ENCODE results near the gene KLHL22.
"Not testable (repeated sequence)": the region's sequence is repeated elsewhere in the genome, so short reads cannot be mapped to it uniquely, and the experiment has no call there.

KLHL22 gene

DNA sequence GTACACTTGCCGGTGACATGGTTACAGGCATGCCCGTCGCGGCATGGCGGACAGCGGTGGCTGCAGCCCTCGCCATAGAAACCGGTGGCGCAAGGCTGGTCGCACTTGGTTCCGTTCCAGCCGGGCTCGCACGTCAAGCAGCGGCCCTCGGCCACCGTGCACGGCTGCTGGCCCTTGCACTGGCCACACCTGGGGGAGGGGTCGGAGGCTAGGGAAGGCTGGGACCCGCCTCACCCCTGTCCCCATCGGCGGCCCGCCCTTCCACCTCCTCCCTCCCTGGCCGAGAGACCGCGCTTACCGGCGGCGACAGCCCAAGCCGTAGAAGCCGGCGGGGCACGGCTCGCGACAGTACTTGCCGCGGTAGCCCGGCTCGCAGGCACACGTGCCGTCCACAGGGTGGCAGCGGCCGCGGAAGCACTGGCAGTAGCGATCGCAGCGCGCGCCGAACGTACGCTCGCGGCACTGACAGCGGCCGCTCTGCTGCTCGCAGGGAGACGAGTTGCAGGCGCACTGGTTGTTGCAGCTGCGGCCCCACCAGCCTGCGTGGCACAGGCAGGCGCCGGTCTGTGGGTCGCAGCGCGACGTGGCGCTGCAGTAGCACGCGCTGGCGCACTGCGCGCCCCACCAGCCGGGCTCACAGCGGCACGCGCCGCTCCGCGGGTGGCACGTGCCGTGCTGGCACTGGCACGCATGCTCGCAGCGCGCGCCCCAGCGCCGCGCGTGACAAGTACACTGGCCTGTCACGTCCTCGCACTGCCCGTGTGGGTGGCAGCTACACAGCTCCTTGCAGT is 64.7 kb downstream of the KLHL22 start:
- DNase-seq: no peak

- no peak for DNase-seq
Measured at GRCh38 chr22:20430101-20430719, 65.4 kb downstream of the KLHL22 start.

GRCh38 chr22:20429254-20430100 is 66.1 kb downstream of the KLHL22 start:
- DNase-seq: no peak

DNA sequence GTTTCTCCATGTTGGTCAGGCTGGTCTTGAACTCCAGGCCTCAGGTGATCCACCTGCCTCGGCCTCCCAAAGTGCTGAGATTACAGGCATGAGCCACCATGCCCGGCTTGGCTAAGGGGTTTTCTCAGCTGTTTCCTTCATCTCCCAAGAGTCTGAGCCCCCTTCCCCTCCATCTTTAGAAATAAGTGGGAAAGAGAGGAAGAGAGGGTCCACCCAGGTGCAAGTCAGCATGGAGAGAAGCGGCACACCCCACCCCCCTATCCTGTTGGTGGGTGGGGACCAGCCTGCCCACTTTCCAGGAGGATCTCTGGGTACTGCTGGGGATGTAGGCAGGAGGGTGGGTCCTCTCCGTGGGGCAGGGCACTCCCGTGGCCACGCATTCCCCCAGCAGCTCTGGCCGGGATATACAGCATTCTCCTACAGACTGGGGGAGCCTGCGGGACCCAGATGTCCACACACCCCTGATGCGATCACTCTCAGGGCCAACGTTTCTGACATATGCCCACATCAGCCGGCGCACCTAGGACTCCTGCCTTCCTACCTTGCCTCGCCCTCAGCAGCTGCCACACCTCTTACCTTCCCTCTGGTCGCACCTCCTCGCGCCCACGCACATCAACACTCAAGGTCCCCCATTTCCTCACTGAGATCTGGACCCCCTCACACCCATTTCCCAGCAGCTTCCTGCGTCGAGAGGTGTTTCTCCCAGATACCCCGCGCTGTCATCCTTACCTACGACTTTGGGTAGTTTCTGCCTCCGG is 66.9 kb downstream of the KLHL22 start:
- no peak for DNase-seq

DNA sequence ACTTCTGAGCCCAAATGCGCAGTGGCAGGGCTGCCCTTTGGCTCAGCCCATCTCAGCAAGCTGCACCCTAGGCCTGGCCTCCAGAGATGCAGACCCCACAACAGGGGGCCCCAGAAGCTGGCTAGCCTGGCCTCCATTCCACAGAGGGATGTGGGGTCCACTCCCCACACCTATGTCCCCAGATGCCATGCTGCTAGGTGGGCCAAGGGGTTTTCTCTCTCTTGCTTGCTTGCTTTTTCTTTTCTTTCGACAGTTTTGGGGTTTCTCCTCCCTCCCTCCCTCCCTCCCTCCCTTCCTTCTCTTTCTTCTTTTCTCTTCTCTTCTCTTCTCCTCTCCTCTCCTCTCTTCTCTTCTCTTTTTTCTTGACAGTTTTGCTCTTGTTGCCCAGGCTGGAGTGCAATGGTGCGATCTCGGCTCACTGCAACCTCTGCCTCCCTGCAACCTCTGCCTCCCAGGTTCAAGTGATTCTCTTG is 67.6 kb downstream of the KLHL22 start:
- no peak for DNase-seq

- no peak for DNase-seq
Measured at GRCh38 chr22:20427104-20427944, 68.3 kb downstream of the KLHL22 start.

DNA sequence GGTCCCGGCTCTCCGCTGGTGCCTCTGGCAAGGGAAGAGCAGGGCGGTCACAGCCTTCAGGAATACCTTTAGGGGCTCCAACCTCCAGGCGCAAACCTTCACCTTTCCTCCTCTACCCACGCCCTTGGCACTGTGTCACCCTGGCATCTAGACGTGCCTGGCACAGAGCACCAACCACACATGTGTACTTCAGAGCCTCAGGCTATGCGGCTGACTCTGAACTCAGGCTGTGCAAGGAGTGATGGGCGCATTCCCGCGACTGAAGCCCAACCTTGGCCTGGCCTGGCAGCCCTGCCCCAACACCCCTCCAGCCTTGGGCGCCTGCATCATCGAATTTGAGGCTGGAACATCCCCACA is 69.4 kb downstream of the KLHL22 start:
- no peak for DNase-seq

DNA sequence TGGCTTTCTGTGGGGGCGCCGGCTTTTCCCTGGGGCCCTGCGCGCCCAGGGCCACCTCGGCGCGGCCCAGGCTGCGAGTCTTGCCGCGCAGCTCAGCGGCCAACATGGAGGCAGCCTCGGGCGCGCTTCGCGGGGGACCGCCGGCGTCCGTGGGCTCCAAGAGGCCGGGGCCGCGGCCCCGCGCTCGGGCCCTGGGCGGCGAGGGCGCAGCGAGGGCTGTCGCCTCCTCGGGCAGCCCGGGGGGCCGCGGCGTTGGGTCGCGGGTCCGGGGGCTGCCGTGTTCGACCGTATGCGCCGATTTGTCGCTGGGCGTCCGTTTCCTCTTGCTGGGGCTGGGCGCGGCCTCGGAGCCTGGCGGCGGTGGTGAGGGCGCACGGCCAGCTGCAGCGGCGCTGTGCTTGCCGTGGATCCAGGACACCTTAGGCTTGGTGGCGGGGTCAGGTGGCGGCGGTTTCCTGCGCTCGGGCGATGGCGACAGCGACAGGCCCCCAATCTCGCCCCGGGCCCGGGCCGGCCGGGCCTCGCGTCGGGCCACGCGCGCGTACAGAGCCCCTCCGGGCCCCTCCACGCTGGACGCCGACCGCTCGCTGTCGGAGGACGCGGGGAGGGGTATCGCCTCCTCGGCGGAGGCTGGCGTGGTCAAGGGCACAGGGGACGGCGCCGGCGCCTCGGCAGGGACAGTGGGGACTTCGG is 69.9 kb downstream of the KLHL22 start:
- DNase-seq: no peak

GRCh38 chr22:20424932-20425565 is 70.5 kb downstream of the KLHL22 start:
- DNase-seq: no peak

DNA sequence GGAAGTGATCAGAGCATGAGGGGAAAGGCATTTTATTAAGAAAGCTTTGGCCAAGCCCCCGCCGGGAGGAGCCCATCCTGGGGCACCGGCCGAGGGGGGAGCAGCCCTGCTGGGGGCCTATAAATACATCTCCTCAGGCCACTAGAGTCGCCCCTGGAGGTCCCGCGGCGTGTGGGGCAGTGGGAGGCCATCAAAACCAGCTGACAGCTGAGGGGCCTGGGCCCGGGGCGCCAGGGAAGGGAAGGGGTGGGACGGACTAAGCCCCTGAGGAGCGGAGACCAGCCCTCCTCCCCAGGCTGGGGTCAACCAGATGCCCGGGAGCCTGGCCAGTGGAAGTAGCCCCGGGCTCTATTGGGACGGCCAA is 71.0 kb downstream of the KLHL22 start:
- DNase-seq: no peak

GRCh38 chr22:20423906-20424551 is 71.6 kb downstream of the KLHL22 start:
- DNase-seq: no peak

GRCh38 chr22:20423008-20423905 is 72.3 kb downstream of the KLHL22 start:
- DNase-seq: no peak

DNA sequence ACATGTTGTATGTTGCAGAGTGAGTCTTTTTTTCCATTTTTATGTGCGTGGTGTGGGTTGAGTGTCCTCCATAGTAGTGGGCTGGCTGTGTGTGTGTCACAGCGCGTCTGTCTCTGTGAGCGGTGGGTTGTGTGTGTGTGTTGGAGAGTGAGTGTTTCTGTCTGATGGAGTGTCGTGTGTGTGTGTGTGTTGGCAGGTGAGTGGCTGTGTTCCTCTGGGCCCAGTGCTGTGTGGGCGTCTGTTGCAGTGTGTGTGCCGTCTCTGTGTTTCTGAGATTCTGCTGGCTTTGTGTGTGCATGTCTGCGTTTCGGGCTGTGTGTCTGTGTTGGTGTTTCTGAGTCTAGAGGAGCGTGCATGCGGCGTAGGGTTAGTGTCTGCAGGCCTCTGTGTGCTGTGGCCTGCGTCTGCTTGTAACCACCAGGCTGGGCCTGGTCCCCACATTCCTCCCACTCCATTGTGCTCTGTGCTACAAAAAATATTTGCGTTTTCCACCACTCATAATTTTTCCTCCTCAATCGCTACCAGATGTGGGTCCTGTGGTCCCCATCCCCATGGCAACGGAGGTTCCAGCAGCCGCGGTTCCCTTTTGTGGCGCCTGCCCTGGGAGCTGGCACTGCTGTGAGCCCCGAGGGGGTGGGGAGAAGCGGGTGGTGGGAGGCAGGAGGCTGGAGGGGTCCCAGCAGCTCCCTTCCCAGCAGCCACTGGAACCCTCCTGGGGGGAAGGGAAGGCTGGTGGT is 73.2 kb downstream of the KLHL22 start:
- DNase-seq: no peak

DNA sequence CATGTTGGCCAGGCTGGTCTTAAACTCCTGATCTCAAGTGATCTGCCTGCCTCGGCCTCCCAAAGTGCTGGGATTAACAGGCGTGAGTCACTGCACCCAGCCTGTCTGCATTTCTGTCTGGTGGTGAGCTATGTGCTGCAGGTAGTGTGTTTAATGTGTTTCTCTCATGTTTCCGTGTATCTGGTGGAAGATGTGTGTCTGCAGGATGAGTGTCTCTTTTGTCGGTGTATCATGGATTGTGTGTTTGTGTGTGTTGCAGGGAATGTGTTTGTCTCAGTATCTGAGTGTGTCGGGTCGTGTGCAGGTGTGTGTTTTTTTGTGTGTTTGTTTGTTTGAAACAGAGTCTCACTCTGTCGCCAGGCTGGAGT is 74.1 kb downstream of the KLHL22 start:
- DNase-seq: no peak

GRCh38 chr22:20420157-20420842 is 75.3 kb downstream of the KLHL22 start:
- DNase-seq: no peak

DNA sequence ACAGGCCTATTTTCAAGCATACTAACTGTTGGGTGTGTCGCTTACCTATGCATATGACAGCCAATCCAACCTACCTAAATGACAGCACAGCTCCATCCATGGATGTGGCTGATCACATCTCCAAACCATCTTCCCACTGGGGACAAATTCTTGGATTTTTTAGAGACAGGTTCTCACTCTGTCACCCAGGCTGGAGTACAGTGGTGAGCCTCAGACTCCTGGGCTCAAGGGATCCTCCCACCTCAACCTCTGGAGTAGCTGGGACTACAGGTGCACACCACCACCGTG is 76.0 kb downstream of the KLHL22 start:
- DNase-seq: no peak

DNA sequence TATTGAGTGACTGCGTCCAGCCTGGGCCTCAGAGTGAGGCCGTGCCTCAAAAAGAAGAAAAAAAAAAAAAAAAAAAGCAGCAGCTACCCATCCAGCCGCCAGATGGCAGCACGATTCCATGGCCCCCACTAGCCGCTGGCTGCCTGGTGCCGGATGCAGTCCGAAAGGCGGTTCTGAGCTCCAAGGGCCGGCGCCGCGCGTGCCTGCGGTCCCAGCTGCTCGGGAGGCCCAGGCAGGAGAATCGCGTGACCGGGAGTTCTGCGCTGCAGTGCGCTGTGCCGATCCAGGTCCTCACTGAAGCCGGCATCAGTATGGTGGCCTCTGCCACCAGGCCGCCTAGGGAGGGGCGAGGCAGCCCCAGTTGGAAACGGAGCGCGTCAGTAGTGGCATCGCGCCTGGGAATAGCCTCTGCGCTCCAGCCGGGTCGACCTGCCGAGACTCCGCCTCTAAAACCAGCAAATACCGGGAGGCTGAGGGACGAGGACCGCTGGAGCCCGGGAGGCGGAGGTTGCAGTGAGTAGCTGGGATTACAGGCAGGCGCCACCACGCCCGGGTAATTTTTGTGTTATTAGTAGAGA is 77.3 kb downstream of the KLHL22 start:
- DNase-seq: no peak

GRCh38 chr22:20415699-20416098 is 79.9 kb downstream of the KLHL22 start:
- not testable (repeated sequence) for DNase-seq
